Measurements from ENCODE around the gene OR51M1. TPM values are rescaled to one million over a fixed set of nuclear protein-coding genes. Genes with fewer than 3 reads are reported as not detected.

The OR51M1 gene
- total RNA-seq, 1 donor from 2014 or later = not detected

DNA sequence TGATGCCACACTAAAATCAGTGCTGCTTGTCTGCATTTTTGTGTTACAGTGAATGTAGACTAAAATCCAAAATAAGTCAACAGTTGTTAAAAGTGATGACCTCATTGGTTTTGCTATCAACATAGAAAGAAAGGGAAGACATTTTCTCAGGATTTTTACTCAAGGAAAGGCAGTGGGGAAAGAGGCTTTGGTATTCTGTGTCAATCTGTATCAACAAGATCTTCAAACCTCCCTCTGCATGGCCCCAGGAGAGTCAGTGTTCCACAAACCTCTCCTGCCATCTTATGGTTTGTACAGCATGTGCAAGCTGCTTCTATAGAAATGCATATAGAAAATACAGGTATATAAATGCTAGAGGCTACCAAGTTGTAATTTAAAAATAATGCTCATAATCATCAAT lies 13.8 kb upstream of the OR51M1 start:
- no peak for DNase-seq (ENCODE audit: low read depth)
- Histone ChIP-seq H3K36me3 (ENCODE audit: control insufficient read depth, insufficient read depth, low read length) (no peaks in the 10 kb centered on the region), H3K4me3 (ENCODE audit: low read depth, low read length) (no peak overlapping the region), H3K27me3 (ENCODE audit: control insufficient read depth, insufficient read depth, low read length) (no peaks in the 10 kb centered on the region)
- TF ChIP-seq CTCF (IDR thresholded peaks at IDR 0.05; ENCODE audit: insufficient read depth, low read length, poor library complexity, severe bottlenecking) = peak; percentile 14

- peak; percentile 83 for TF ChIP-seq CTCF (IDR thresholded peaks at IDR 0.05; ENCODE audit: insufficient read depth, low read length, poor library complexity, severe bottlenecking)
- DNase-seq (ENCODE audit: low read depth) = no peak
- H3K36me3 ChIP-seq (ENCODE audit: control insufficient read depth, insufficient read depth, low read length) = no peaks in the 10 kb centered on the region
- no peaks in the 10 kb centered on the region for H3K27me3 ChIP-seq (ENCODE audit: control insufficient read depth, insufficient read depth, low read length)
- H3K4me3 ChIP-seq (ENCODE audit: low read depth, low read length) = no peak overlapping the region
These were observed 2.8 kb upstream of the OR51M1 start for GRCh38 chr11:5380740-5381342.

DNA sequence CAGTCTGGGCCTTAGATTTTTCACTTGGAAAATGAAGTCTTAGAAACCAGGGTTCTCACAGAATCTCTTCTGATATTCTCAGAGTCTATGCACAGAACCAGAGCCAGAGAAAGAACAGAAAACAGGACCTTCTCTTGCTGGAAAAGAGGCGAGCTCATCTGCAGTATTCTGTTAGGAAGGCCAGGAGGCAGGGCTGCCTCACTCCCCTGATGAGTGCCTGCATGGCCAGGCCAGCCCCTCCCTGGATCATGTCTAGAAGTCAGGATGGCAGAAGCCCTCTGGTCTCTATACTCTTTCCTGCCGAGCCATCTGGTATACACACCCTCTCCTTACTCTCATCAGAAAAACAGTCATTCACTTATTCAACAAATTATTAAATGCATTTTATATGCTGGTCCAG lies 723 bp downstream of the OR51M1 start:
- no peak for TF ChIP-seq CTCF (IDR thresholded peaks at IDR 0.05; ENCODE audit: insufficient read depth, low read length, poor library complexity, severe bottlenecking)
- no peak for DNase-seq (ENCODE audit: low read depth)
- no peaks in the 10 kb centered on the region for H3K36me3 ChIP-seq (ENCODE audit: control insufficient read depth, insufficient read depth, low read length)
- no peak overlapping the region for H3K4me3 ChIP-seq (ENCODE audit: low read depth, low read length)
- no peaks in the 10 kb centered on the region for H3K27me3 ChIP-seq (ENCODE audit: control insufficient read depth, insufficient read depth, low read length)

DNA sequence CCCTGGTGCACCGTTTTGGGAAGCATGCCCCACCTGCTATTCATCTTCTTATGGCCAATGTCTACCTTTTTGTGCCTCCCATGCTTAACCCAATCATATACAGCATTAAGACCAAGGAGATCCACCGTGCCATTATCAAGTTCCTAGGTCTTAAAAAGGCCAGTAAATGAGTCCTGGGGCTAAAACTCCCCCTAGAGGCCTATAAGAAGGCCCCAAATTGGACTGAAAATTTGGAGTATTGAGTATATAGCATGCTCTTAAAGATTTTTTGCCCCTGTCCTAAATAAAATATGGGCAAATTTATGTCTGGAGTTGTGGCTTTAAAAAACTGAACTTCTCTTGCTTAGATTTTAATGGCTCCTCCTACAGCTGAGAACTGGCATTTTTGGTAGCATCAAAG lies 6.6 kb downstream of the OR51M1 start:
- Histone ChIP-seq H3K4me3 (ENCODE audit: low read depth, low read length) (no peak overlapping the region), H3K27me3 (ENCODE audit: control insufficient read depth, insufficient read depth, low read length) (no peaks in the 10 kb centered on the region), H3K36me3 (ENCODE audit: control insufficient read depth, insufficient read depth, low read length) (no peaks in the 10 kb centered on the region)
- no peak for TF ChIP-seq CTCF (IDR thresholded peaks at IDR 0.05; ENCODE audit: insufficient read depth, low read length, poor library complexity, severe bottlenecking)
- DNase-seq (ENCODE audit: low read depth) = no peak

DNA sequence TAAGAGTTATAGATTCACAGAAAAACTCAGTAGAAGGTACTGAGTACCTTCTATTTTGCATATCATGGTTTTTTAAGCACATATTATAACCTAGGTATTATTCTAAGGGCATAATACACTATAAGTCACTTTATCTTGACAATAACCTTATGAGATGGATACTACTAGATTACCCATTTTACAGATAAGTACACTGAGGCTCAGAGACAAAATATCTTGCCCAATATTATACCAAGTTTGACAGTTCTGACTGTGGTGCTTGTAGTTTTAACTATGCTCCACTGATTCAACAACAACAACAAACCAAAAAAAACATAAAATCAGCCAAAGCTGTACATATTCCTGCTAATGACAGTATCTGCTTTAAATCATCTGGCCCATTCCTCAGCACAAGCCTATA lies 10.5 kb downstream of the OR51M1 start:
- DNase-seq (ENCODE audit: low read depth) = no peak
- no peaks in the 10 kb centered on the region for H3K27me3 ChIP-seq (ENCODE audit: control insufficient read depth, insufficient read depth, low read length)
- H3K4me3 ChIP-seq (ENCODE audit: low read depth, low read length) = no peak overlapping the region
- no peak for TF ChIP-seq CTCF (IDR thresholded peaks at IDR 0.05; ENCODE audit: insufficient read depth, low read length, poor library complexity, severe bottlenecking)
- H3K36me3 ChIP-seq (ENCODE audit: control insufficient read depth, insufficient read depth, low read length) = no peaks in the 10 kb centered on the region

- no peak for DNase-seq (ENCODE audit: low read depth)
- Histone ChIP-seq H3K4me3 (ENCODE audit: low read depth, low read length) (no peak overlapping the region), H3K36me3 (ENCODE audit: control insufficient read depth, insufficient read depth, low read length) (no peaks in the 10 kb centered on the region), H3K27me3 (ENCODE audit: control insufficient read depth, insufficient read depth, low read length) (no peaks in the 10 kb centered on the region)
- TF ChIP-seq CTCF (IDR thresholded peaks at IDR 0.05; ENCODE audit: insufficient read depth, low read length, poor library complexity, severe bottlenecking) = no peak
These were observed 15.3 kb downstream of the OR51M1 start for GRCh38 chr11:5398936-5399335.

Measured in kidney epithelial cell (primary cell).